Measurements from ENCODE around the gene MRPL12.

MRPL12 gene

DNA sequence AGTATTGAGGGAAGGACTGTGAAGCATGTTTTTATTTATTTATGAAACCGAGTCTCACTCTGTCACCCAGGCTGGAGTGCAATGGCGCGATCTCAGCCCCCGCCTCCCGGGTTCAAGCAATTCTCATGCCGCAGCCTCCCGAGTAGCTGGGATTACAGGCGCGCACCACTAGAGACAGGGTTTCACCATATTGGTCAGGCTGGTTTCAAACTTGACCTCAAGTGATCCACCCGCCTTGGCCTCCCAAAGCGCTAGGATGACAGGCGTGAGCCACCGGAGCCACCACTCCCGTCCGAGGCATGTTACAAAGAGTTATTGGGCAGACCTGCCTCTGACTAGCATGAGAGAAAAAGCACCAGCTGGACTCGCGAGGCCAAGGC lies 3.1 kb downstream of the MRPL12 start:
- TF ChIP-seq CTCF (IDR thresholded peaks at IDR 0.05; ENCODE audit: low read depth, low read length, missing control alignments), result no peak
- no peak overlapping the region for H3K4me3 ChIP-seq (ENCODE audit: low read depth, low read length)
- in situ Hi-C loops (cut with HindIII; ENCODE audit: low sequenced_read_pairs), result no loop called here
- no peak for DNase-seq (ENCODE audit: low read depth)

DNA sequence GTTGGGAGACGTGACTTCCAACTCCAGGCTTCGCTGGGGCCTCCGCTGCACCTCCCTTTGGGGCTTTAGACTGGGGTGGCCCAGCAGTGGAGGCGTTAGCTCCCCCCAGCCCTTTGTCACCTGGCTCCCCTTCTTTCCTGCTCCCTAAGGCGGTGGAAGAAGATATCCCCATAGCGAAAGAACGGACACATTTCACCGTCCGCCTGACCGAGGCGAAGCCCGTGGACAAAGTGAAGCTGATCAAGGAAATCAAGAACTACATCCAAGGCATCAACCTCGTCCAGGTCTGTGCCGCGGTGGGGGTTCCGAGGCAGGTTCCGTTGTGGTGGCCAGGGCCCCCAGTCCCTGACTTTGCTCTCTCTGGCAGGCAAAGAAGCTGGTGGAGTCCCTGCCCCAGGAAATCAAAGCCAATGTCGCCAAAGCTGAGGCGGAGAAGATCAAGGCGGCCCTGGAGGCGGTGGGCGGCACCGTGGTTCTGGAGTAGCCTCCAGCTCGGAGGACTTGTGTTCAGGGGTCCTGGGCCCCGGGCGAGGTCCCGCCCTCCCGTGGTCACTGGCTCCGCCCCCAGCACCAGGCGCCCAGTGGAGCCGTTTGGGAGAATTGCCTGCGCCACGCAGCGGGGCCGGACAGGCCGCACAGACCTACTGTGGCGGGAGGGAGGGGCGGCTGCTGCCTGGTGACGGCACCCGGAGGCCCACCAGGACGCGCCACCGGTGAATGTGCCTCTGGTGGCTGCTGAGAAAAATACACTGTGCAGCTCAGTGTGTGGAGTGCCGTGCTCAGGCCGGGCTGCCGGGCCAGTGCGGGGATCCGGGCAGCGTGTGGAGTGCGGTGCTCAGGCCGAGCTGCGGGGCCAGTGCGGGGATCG lies 3.8 kb downstream of the MRPL12 start:
- TF ChIP-seq CTCF (IDR thresholded peaks at IDR 0.05; ENCODE audit: low read depth, low read length, missing control alignments), result no peak
- H3K4me3 ChIP-seq (ENCODE audit: low read depth, low read length), result no peak overlapping the region
- no peak for DNase-seq (ENCODE audit: low read depth)
- in situ Hi-C loops (cut with HindIII; ENCODE audit: low sequenced_read_pairs), result no loop called here

GRCh38 chr17:81707725-81708646 lies 4.8 kb downstream of the MRPL12 start:
- DNase-seq (ENCODE audit: low read depth), result no peak
- TF ChIP-seq CTCF (IDR thresholded peaks at IDR 0.05; ENCODE audit: low read depth, low read length, missing control alignments), result no peak
- in situ Hi-C loops (cut with HindIII; ENCODE audit: low sequenced_read_pairs), result no loop called here
- no peak overlapping the region for H3K4me3 ChIP-seq (ENCODE audit: low read depth, low read length)

DNA sequence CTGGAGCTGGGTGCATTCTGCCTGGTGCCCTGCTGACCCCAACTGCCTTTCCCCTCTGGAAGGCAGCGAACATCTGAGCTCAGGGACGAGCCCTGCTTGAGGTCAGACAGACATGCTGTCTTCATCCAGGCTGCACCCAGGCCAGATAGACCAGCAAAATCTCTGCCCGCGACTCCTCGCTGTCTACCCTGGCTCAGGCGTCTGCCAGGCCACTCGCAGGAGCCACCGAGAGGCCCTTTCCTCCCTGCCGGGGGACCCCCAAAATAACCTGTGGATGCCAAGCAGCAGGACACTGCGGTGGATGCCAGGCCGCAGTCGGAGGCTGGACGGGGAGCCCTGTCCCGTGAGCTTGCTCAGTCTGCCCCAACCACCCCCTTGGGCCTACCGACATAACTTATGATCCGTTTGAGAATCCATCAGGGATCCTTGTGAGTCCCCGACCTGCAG lies 5.6 kb downstream of the MRPL12 start:
- TF ChIP-seq CTCF (IDR thresholded peaks at IDR 0.05; ENCODE audit: low read depth, low read length, missing control alignments), result no peak
- in situ Hi-C loops (cut with HindIII; ENCODE audit: low sequenced_read_pairs), result no loop called here
- no peak for DNase-seq (ENCODE audit: low read depth)
- no peak overlapping the region for H3K4me3 ChIP-seq (ENCODE audit: low read depth, low read length)

DNA sequence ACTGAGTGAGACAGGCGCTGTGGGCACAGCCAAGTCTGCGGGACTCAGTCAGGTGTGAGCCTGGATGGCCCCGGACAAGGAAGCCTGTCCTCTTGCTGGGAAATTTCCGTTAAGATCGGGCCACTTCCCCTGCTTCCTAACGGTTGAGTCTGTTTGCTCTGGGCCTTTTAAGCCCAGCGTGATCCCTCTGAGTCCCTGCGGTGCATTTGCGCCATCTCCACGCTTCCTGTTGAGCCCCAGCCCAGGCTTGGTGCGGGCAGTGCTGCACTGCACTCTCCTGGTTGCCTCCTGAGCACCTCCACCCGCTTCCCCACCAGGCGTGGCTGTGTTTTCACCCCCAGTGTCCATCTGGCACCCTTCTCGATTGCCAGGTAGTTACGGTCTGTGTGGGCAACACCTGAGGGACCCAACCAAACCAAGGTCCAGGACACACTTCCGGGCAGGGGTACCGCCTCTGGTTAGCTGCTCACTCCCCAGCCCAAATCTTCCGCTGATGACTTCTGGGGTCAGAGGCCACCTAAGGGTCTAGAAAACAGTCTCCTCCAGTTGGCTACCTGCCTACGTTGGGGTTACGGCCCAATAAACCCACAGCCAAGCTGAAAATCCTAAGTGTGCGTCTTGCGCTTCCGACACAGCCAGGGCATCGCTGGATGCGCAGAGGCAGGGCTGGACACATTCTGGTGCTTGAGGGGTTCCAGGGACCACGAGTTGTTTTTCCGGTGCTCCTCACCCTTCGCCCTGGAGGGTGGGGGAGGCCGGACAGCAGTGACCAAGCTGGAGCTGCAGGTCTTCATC lies 7.5 kb downstream of the MRPL12 start:
- H3K4me3 ChIP-seq (ENCODE audit: low read depth, low read length), result no peak overlapping the region
- no peak for TF ChIP-seq CTCF (IDR thresholded peaks at IDR 0.05; ENCODE audit: low read depth, low read length, missing control alignments)
- DNase-seq (ENCODE audit: low read depth), result no peak
- in situ Hi-C loops (cut with HindIII; ENCODE audit: low sequenced_read_pairs), result no loop called here

All from astrocyte of the cerebellum (primary cell).